GM18511 (cell line): Measurements from ENCODE around the gene LPP.

Experiments
- ATAC-seq: cut with Tn5 transposase; IDR thresholded peaks from one replicate; pipeline ENCODE4 v1.9.1; 2021; ENCODE audit warnings: mild to moderate bottlenecking, moderate library complexity; ENCODE audit not compliant: unreplicated experiment

LPP gene

GRCh38 chr3:188391592-188391991 lies 237.6 kb downstream of the LPP start:
- ATAC-seq, result no peak

GRCh38 chr3:188392076-188392475 lies 238.1 kb downstream of the LPP start:
- no peak for ATAC-seq

- ATAC-seq, result no peak
Observed at GRCh38 chr3:188394623-188395022, 240.7 kb downstream of the LPP start.

- ATAC-seq, result no peak
Observed at GRCh38 chr3:188396251-188396650, 242.3 kb downstream of the LPP start.

- ATAC-seq, result no peak
Observed at GRCh38 chr3:188396900-188397299, 242.9 kb downstream of the LPP start.

GRCh38 chr3:188397766-188398705 lies 244.1 kb downstream of the LPP start:
- no peak for ATAC-seq

GRCh38 chr3:188400494-188401243 lies 246.7 kb downstream of the LPP start:
- ATAC-seq, result peak; percentile 95

GRCh38 chr3:188401244-188401993 lies 247.5 kb downstream of the LPP start:
- no peak for ATAC-seq

GRCh38 chr3:188402229-188402628 lies 248.3 kb downstream of the LPP start:
- no peak for ATAC-seq

- ATAC-seq, result no peak
Observed at GRCh38 chr3:188403404-188403803, 249.4 kb downstream of the LPP start.

GRCh38 chr3:188404124-188404523 lies 250.2 kb downstream of the LPP start:
- no peak for ATAC-seq

GRCh38 chr3:188404701-188405100 lies 250.7 kb downstream of the LPP start:
- no peak for ATAC-seq

GRCh38 chr3:188407158-188407880 lies 253.4 kb downstream of the LPP start:
- ATAC-seq, result no peak

GRCh38 chr3:188408831-188409230 lies 254.9 kb downstream of the LPP start:
- ATAC-seq, result no peak

GRCh38 chr3:188411750-188412149 lies 257.8 kb downstream of the LPP start:
- ATAC-seq, result no peak

- no peak for ATAC-seq
Observed at GRCh38 chr3:188415196-188415595, 261.2 kb downstream of the LPP start.

GRCh38 chr3:188416041-188416440 lies 262.1 kb downstream of the LPP start:
- ATAC-seq, result no peak

GRCh38 chr3:188417271-188417696 lies 263.3 kb downstream of the LPP start:
- no peak for ATAC-seq

- ATAC-seq, result no peak
Observed at GRCh38 chr3:188417766-188418165, 263.8 kb downstream of the LPP start.

GRCh38 chr3:188421151-188421821 lies 267.3 kb downstream of the LPP start:
- peak; percentile 46 for ATAC-seq
